Loucy (cell line): ENCODE results near the gene RACGAP1.

Experiments
- H2AFZ ChIP-seq: fragments of 200-600 bp; sonication (generic); 2 replicates; pipeline ENCODE4 v1.6.0; 2016; ENCODE audit warnings: antibody characterized with exemption, mild to moderate bottlenecking, low read length, moderate library complexity
- H3F3A ChIP-seq: fragments of 200-600 bp; 2 replicates; pipeline ENCODE4 v1.6.0; 2016; ENCODE audit warnings: antibody characterized with exemption, low read depth, mild to moderate bottlenecking
- H3K27me3 ChIP-seq: fragments of 200-600 bp; sonication (generic); 2 replicates; pipeline ENCODE4 v1.6.1; 2014; ENCODE audit warnings: low read length, mild to moderate bottlenecking; ENCODE audit not compliant: insufficient read depth, poor library complexity, severe bottlenecking
- H3K36me3 ChIP-seq: fragments of 200-600 bp; sonication (generic); 2 replicates; pipeline ENCODE4 v1.6.1; 2016; ENCODE audit warnings: low read length; ENCODE audit not compliant: insufficient read depth
- H3K4me1 ChIP-seq: fragments of 200-600 bp; sonication (generic); 2 replicates; pipeline ENCODE4 v1.5.1; 2014; ENCODE audit warnings: low read length, mild to moderate bottlenecking; ENCODE audit not compliant: insufficient read depth, poor library complexity, severe bottlenecking
- H3K4me2 ChIP-seq: fragments of 200-600 bp; sonication (generic); 2 replicates; pipeline ENCODE4 v1.6.0; 2014; ENCODE audit warnings: antibody characterized with exemption, low read length, low read depth, mild to moderate bottlenecking; ENCODE audit not compliant: poor library complexity, severe bottlenecking
- H3K4me3 ChIP-seq: fragments of 200-600 bp; sonication (generic); 2 replicates; pipeline ENCODE4 v1.5.1; 2014; ENCODE audit warnings: low read length, mild to moderate bottlenecking, mixed read lengths; ENCODE audit not compliant: poor library complexity, severe bottlenecking
- H3K79me2 ChIP-seq: fragments of 200-600 bp; sonication (generic); 2 replicates; pipeline ENCODE4 v1.6.1; 2014; ENCODE audit warnings: low read length; ENCODE audit not compliant: insufficient read depth
- H3K9ac ChIP-seq: fragments of 200-600 bp; sonication (generic); 2 replicates; pipeline ENCODE4 v1.6.0; 2014; ENCODE audit warnings: mild to moderate bottlenecking, low read depth, low read length, moderate library complexity; ENCODE audit not compliant: poor library complexity, severe bottlenecking
- H3K9me2 ChIP-seq: fragments of 200-600 bp; sonication (generic); replicated peaks from 2 replicates; pipeline ENCODE4 v1.6.1; 2016; ENCODE audit warnings: low read depth, low read length, mixed read lengths
- H3K9me3 ChIP-seq: fragments of 200-600 bp; sonication (generic); 2 replicates; pipeline ENCODE4 v1.6.1; 2014; ENCODE audit warnings: mild to moderate bottlenecking, antibody characterized with exemption, low read length, low read depth; ENCODE audit not compliant: insufficient read depth
- H4K20me1 ChIP-seq: fragments of 200-600 bp; sonication (generic); 2 replicates; pipeline ENCODE4 v1.6.0; 2014; ENCODE audit warnings: antibody characterized with exemption, low read length, mild to moderate bottlenecking; ENCODE audit not compliant: insufficient read depth, poor library complexity, severe bottlenecking
- EZH2phosphoT487 ChIP-seq: fragments of 200-600 bp; IDR thresholded peaks from 2 replicates; pipeline ENCODE4 v1.6.1; 2018; ENCODE audit warnings: antibody characterized with exemption, mild to moderate bottlenecking, moderate library complexity, borderline replicate concordance
- TF ChIP-seq, protein P1 (sequence below): fragments of 200-600 bp; sonication (generic); conservative IDR thresholded peaks from 2 replicates; pipeline ENCODE4 v1.5.1; 2014; ENCODE audit warnings: mild to moderate bottlenecking, antibody characterized with exemption, low read length

RACGAP1 gene

DNA sequence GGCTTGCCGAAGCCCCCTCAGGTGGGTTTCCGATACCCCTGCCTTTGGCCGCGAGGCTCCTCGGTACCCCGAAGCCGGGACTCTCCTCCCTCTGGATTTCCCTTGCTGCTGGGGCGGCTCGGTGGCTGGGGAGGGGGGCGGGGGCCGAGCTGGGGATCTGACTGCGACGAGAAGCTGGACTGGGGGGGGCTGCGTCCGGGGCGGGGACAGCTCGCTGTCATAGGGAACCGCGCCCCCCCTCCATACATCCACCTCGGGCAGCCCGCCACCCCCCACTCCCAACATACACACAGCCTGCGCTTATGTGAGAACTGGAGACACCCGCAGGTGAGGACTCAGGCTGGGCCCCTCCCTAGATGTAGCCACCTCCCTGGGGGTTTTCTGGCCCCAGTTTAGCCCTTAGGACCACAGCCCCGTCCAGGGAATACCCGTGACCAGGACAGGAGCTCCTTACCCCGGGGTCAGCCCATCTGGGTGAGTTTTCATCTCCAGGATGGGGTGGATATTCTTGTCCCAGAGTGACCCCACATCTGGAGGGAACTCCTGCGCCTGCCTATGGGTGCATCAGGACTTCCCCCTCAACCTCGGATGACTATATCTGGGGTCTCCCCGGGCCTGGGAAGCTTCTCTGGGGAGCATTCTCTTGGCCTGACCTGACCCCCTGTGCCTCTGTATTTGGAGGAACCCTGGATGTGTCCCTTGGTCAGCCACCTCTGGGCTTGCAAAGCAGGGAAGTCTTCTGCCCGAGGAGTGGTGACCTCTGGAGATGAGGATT, 32.8 kb upstream of the RACGAP1 start:
- Histone ChIP-seq H3K79me2 (no peaks in the 10 kb centered on the region), H3K36me3 (no peaks in the 10 kb centered on the region), H4K20me1 (no peaks in the 10 kb centered on the region), H2AFZ (no peak overlapping the region), H3K9me3 (no peaks in the 10 kb centered on the region), H3K27me3 (no peaks in the 10 kb centered on the region), H3K4me3 (peak overlapping the region; percentile 72), H3K9ac (peak overlapping the region; percentile 57), H3F3A (no peaks in the 10 kb centered on the region), H3K4me2 (peak overlapping the region; percentile 87), H3K9me2 (no peaks in the 10 kb centered on the region), H3K4me1 (peaks cover 65% of the 10 kb centered on the region)
- no peak for TF ChIP-seq EZH2phosphoT487
- TF ChIP-seq, protein P1, sequence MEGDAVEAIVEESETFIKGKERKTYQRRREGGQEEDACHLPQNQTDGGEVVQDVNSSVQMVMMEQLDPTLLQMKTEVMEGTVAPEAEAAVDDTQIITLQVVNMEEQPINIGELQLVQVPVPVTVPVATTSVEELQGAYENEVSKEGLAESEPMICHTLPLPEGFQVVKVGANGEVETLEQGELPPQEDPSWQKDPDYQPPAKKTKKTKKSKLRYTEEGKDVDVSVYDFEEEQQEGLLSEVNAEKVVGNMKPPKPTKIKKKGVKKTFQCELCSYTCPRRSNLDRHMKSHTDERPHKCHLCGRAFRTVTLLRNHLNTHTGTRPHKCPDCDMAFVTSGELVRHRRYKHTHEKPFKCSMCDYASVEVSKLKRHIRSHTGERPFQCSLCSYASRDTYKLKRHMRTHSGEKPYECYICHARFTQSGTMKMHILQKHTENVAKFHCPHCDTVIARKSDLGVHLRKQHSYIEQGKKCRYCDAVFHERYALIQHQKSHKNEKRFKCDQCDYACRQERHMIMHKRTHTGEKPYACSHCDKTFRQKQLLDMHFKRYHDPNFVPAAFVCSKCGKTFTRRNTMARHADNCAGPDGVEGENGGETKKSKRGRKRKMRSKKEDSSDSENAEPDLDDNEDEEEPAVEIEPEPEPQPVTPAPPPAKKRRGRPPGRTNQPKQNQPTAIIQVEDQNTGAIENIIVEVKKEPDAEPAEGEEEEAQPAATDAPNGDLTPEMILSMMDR = no peak

DNA sequence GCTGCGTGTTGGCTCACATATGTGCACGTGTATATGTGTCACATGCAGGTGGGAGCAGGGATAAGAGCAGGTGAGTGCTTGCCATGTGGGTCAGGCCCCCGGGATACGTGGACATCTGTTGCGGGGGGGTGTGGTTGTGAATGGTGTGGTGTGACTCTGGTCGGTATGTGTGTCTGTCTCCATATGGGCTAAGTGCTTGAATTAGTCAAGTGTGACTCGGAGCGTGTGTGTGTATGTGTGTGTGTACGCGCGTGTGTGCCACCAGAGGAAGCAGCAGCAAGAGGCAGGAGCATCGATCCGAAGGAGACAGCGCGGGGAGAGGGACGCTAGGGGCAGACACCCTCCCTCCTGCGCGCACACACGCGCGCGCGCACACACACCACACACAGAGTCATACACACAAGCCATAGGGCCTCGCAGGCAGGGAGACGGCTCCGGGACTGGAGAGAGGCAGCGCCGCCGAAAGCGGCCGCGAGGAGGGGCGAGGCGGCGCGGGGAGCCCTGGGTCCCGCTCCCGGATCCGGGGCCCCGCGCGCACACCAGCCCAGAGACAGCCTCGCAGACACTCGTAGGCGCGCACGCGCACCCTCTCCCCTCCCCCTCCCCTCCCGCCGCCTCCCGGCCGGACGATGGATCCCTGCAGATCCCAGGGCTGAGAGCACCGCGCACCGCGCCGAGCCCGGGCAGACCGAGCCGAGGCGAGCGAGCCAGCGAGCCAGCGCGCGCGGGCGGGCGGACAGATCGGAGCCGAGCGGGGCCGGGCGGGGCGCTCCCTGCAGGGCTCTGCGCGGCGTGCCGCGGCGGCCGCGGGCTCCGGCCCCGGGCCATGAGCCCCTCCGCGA, 31.9 kb upstream of the RACGAP1 start, which contains the start of gene ASIC1:
Gene ASIC1, plus strand, starts transcription at position 597 of the 842 bp plus-strand sequence. CDS start 1,171 bp downstream, outside the sequence.
- Histone ChIP-seq H3K9me2 (no peaks in the 10 kb centered on the region), H2AFZ (peak within 1 kb of the TSS; percentile 69), H4K20me1 (no peaks in the 10 kb centered on the region), H3K4me1 (peaks cover 56% of the 10 kb centered on the region), H3K4me3 (peak within 1 kb of the TSS; percentile 72), H3K36me3 (no peaks in the 10 kb centered on the region), H3K9ac (peak within 1 kb of the TSS; percentile 57), H3K9me3 (no peaks in the 10 kb centered on the region), H3K27me3 (no peaks in the 10 kb centered on the region), H3K79me2 (no peaks in the 10 kb centered on the region), H3F3A (no peaks in the 10 kb centered on the region), H3K4me2 (peak within 1 kb of the TSS; percentile 87)
- TF ChIP-seq, protein P1 = no peak
- TF ChIP-seq EZH2phosphoT487 = no peak

DNA sequence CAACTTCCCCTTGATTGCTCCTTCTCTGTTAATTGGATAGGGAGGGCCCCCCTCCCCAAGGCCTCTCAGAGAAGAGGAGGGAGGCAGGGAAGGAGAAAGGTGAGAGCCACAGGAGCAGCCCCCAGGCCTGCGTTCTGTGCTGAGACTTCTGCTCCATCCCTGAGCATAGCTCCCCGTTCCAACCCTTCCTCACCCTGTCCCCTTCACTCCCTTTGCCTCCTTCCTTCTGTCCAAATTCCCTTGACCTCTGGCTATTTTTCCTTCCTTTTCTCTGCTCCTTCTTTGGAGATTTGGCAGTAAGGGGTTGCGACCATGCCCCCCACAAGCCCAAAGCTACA, 31.3 kb upstream of the RACGAP1 start:
- H3K9me2 ChIP-seq = no peaks in the 10 kb centered on the region
- H3K4me1 ChIP-seq = peaks cover 50% of the 10 kb centered on the region
- no peaks in the 10 kb centered on the region for H3K36me3 ChIP-seq
- no peaks in the 10 kb centered on the region for H3K9me3 ChIP-seq
- H3K9ac ChIP-seq = peak overlapping the region; percentile 39
- H3K4me2 ChIP-seq = peak overlapping the region; percentile 87
- 0 out of 2 replicates have a peak overlapping the region, but pooled peaks have one; percentile 69 for H2AFZ ChIP-seq
- no peaks in the 10 kb centered on the region for H4K20me1 ChIP-seq
- H3K79me2 ChIP-seq = no peaks in the 10 kb centered on the region
- H3F3A ChIP-seq = no peaks in the 10 kb centered on the region
- TF ChIP-seq, protein P1 = no peak
- TF ChIP-seq EZH2phosphoT487 = no peak
- H3K27me3 ChIP-seq = no peaks in the 10 kb centered on the region
- peak overlapping the region; percentile 72 for H3K4me3 ChIP-seq
